ENCODE results near the gene NPFF. TPM values are rescaled to one million over a fixed set of nuclear protein-coding genes. Genes with fewer than 3 reads are reported as not detected.

The NPFF gene
- total RNA-seq, 1 experiment from 2014 or later, result not detected

DNA sequence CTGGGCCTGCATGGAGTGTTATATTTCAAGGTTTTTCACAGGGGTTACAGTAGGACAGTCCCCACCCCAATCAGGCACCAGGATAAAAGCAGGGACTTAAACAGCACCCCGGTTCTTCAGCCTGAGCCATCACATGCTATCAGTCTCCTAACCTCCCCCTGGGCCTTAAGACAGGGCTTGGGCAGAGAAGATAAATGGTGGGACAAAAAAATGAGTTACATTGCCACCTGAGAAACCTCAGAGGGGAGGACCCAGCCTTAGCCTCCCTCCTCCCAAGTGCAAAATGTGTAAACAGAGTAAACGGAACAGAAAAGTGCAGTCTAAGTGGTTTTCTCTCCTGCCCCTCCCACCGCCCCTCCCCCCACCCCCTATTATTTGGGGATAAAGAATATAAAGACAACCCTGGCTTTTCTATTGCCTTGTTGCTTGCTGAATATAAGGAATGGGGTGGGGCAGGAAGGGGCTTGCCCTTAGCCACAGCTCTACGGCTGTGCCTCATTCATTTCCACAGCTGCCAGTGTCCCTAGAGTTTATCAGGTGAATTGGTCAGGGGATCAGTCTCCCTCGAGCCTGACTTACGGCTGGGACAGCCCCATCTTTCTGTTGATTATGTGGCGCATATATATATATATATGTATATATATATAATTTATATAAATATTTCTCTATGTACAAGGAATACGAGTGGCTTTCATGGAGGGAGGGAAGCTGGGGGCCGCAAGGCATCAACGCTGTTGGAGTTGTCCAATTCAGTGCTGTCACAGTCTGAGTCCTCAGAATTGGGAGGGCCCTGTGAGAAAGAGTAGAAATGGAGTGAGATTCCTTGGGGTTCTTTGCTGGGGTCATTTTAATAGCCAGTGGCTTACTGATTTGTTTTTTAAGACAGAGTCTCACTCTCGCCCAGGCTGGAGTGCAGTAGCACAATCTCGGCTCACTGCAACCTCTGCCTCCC is 26.5 kb downstream of the NPFF start:
- TF ChIP-seq CTCF (IDR thresholded peaks at IDR 0.05; ENCODE audit: unreplicated experiment), result no peak
- DNase-seq, result no peak
- Mint-ChIP-seq H3K4me3 (ENCODE audit: low read depth, unreplicated experiment) (no peak overlapping the region), H3K27me3 (ENCODE audit: unreplicated experiment) (no peaks in the 10 kb centered on the region), H3K4me1 (ENCODE audit: low read depth, unreplicated experiment) (no peaks in the 10 kb centered on the region), H3K27ac (ENCODE audit: unreplicated experiment) (no peak overlapping the region), H3K36me3 (ENCODE audit: insufficient read depth, unreplicated experiment) (peaks cover 60% of the 10 kb centered on the region), H3K9me3 (ENCODE audit: low read depth, unreplicated experiment) (no peaks in the 10 kb centered on the region)
- intact Hi-C loops (cut with micrococcal nuclease; ENCODE audit: unreplicated experiment), result no loop called here
- BruUV-seq (replicated peaks), result no TSS peak
- CTCF ChIA-PET, result interaction anchor here (0.6 to 1.1 kb wide), 2 partner anchors 28 to 662 kb away, joined by 3 read pairs; no protein-coding TSS in a partner anchor

- no peak for DNase-seq
- Mint-ChIP-seq H3K9me3 (ENCODE audit: low read depth, unreplicated experiment) (no peaks in the 10 kb centered on the region), H3K4me3 (ENCODE audit: low read depth, unreplicated experiment) (no peak overlapping the region), H3K27me3 (ENCODE audit: unreplicated experiment) (no peaks in the 10 kb centered on the region), H3K36me3 (ENCODE audit: insufficient read depth, unreplicated experiment) (peaks cover 66% of the 10 kb centered on the region), H3K27ac (ENCODE audit: unreplicated experiment) (no peak overlapping the region), H3K4me1 (ENCODE audit: low read depth, unreplicated experiment) (no peaks in the 10 kb centered on the region)
- BruUV-seq (replicated peaks), result no TSS peak
- intact Hi-C loops (cut with micrococcal nuclease; ENCODE audit: unreplicated experiment), result no loop called here
- CTCF ChIA-PET, result no interaction called here
- TF ChIP-seq CTCF (IDR thresholded peaks at IDR 0.05; ENCODE audit: unreplicated experiment), result no peak
These were observed 28.0 kb downstream of the NPFF start for GRCh38 chr12:53479331-53479730.

- no peaks in the 10 kb centered on the region for H3K27me3 Mint-ChIP-seq (ENCODE audit: unreplicated experiment)
- H3K9me3 Mint-ChIP-seq (ENCODE audit: low read depth, unreplicated experiment), result no peaks in the 10 kb centered on the region
- CTCF ChIA-PET, result no interaction called here
- TF ChIP-seq CTCF (IDR thresholded peaks at IDR 0.05; ENCODE audit: unreplicated experiment), result no peak
- H3K36me3 Mint-ChIP-seq (ENCODE audit: insufficient read depth, unreplicated experiment), result peaks cover 66% of the 10 kb centered on the region
- no peak overlapping the region for H3K4me3 Mint-ChIP-seq (ENCODE audit: low read depth, unreplicated experiment)
- intact Hi-C loops (cut with micrococcal nuclease; ENCODE audit: unreplicated experiment), result no loop called here
- DNase-seq, result no peak
- no peaks in the 10 kb centered on the region for H3K4me1 Mint-ChIP-seq (ENCODE audit: low read depth, unreplicated experiment)
- no TSS peak for BruUV-seq (replicated peaks)
- H3K27ac Mint-ChIP-seq (ENCODE audit: unreplicated experiment), result no peak overlapping the region
These were observed 28.4 kb downstream of the NPFF start for GRCh38 chr12:53478865-53479264.

- CTCF ChIA-PET, result interaction anchor here (0.6 to 1.2 kb wide), 3 partner anchors 15 to 156 kb away, joined by 3 to 5 read pairs (median 3); no protein-coding TSS in a partner anchor
- Mint-ChIP-seq H3K36me3 (ENCODE audit: insufficient read depth, unreplicated experiment) (peaks cover 72% of the 10 kb centered on the region), H3K4me1 (ENCODE audit: low read depth, unreplicated experiment) (no peaks in the 10 kb centered on the region), H3K27ac (ENCODE audit: unreplicated experiment) (no peak overlapping the region), H3K9me3 (ENCODE audit: low read depth, unreplicated experiment) (no peaks in the 10 kb centered on the region), H3K4me3 (ENCODE audit: low read depth, unreplicated experiment) (no peak overlapping the region), H3K27me3 (ENCODE audit: unreplicated experiment) (no peaks in the 10 kb centered on the region)
- TF ChIP-seq CTCF (IDR thresholded peaks at IDR 0.05; ENCODE audit: unreplicated experiment), result no peak
- DNase-seq, result no peak
- no TSS peak for BruUV-seq (replicated peaks)
- intact Hi-C loops (cut with micrococcal nuclease; ENCODE audit: unreplicated experiment), result no loop called here
These were observed 30.5 kb downstream of the NPFF start for GRCh38 chr12:53476769-53477209.

Data from Calu3 (cell line).